ENCODE results near the gene JAKMIP2.

- TF ChIP-seq, protein P1, sequence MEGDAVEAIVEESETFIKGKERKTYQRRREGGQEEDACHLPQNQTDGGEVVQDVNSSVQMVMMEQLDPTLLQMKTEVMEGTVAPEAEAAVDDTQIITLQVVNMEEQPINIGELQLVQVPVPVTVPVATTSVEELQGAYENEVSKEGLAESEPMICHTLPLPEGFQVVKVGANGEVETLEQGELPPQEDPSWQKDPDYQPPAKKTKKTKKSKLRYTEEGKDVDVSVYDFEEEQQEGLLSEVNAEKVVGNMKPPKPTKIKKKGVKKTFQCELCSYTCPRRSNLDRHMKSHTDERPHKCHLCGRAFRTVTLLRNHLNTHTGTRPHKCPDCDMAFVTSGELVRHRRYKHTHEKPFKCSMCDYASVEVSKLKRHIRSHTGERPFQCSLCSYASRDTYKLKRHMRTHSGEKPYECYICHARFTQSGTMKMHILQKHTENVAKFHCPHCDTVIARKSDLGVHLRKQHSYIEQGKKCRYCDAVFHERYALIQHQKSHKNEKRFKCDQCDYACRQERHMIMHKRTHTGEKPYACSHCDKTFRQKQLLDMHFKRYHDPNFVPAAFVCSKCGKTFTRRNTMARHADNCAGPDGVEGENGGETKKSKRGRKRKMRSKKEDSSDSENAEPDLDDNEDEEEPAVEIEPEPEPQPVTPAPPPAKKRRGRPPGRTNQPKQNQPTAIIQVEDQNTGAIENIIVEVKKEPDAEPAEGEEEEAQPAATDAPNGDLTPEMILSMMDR (IDR thresholded peaks at IDR 0.05 in 2 of 3, conservative IDR thresholded peaks at IDR 0.05 in 1 of 3; ENCODE audit: borderline replicate concordance in 1 of 3, insufficient read depth in 1 of 3, low read depth in 2 of 3, low read length in 2 of 3): no peak
- TF ChIP-seq EZH2phosphoT487 (IDR thresholded peaks at IDR 0.05; ENCODE audit: borderline replicate concordance): no peak
- TF ChIP-seq JUND (IDR thresholded peaks at IDR 0.05): no peak
- TF ChIP-seq, protein P2, sequence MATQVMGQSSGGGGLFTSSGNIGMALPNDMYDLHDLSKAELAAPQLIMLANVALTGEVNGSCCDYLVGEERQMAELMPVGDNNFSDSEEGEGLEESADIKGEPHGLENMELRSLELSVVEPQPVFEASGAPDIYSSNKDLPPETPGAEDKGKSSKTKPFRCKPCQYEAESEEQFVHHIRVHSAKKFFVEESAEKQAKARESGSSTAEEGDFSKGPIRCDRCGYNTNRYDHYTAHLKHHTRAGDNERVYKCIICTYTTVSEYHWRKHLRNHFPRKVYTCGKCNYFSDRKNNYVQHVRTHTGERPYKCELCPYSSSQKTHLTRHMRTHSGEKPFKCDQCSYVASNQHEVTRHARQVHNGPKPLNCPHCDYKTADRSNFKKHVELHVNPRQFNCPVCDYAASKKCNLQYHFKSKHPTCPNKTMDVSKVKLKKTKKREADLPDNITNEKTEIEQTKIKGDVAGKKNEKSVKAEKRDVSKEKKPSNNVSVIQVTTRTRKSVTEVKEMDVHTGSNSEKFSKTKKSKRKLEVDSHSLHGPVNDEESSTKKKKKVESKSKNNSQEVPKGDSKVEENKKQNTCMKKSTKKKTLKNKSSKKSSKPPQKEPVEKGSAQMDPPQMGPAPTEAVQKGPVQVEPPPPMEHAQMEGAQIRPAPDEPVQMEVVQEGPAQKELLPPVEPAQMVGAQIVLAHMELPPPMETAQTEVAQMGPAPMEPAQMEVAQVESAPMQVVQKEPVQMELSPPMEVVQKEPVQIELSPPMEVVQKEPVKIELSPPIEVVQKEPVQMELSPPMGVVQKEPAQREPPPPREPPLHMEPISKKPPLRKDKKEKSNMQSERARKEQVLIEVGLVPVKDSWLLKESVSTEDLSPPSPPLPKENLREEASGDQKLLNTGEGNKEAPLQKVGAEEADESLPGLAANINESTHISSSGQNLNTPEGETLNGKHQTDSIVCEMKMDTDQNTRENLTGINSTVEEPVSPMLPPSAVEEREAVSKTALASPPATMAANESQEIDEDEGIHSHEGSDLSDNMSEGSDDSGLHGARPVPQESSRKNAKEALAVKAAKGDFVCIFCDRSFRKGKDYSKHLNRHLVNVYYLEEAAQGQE (IDR thresholded peaks at IDR 0.05; ENCODE audit: low read depth): no peak
- TF ChIP-seq EGR1 (IDR thresholded peaks at IDR 0.05; ENCODE audit: low read depth): no peak
- TF ChIP-seq SIN3A (IDR thresholded peaks at IDR 0.05; ENCODE audit: low read depth): no peak
- TF ChIP-seq POLR2AphosphoS5 (IDR thresholded peaks at IDR 0.05; ENCODE audit: low read depth, low read length): no peak
- no peak for TF ChIP-seq POLR2A (IDR thresholded peaks at IDR 0.05; ENCODE audit: borderline replicate concordance, extremely low read depth, insufficient read depth, insufficient read length)
Observed at GRCh38 chr5:147586832-147587231, 195.7 kb downstream of the JAKMIP2 start.

Measured in HCT116 (cell line).